HCT116 (cell line): Measurements from ENCODE around the gene AP1M1. TPM values are rescaled to one million over a fixed set of nuclear protein-coding genes. Genes with fewer than 3 reads are reported as not detected.

ENCODE experiments used
- ATAC-seq: fragments of 200-7000 bp; cut with Tn5 transposase; 2 replicates; pipeline ENCODE4 v1.9.1; 2020; ENCODE audit warnings: mild to moderate bottlenecking, moderate library complexity
- BruUV-seq: library from RNA; stranded (reverse); fragments of 400-500 nt; replicated peaks from 2 replicates; lab custom pipeline; 2021; lab: Mats Ljungman, UMichigan
- CTCF ChIA-PET: fragments of 300-600 bp; sonication (Branson Sonifier 250); formaldehyde crosslinking; loops from one replicate; lab custom pipeline; 2021; ENCODE audit warnings: antibody characterized with exemption; lab: Charles Lee
- POLR2A ChIA-PET: fragments of 300-600, 350-600 bp; sonication (Branson Sonifier 250); formaldehyde crosslinking; loops from one replicate; lab custom pipeline; 2021; ENCODE audit warnings: antibody characterized with exemption; lab: Charles Lee
- RAD21 ChIA-PET, 2 experiments: fragments of 300-600 bp; sonication (Branson Sonifier 250); formaldehyde crosslinking; loops; one replicate each; lab custom pipeline; 2023; ENCODE audit warnings: low total read pairs in 2 of 2; ENCODE audit not compliant: uncharacterized antibody in 2 of 2, unreplicated experiment in 2 of 2, low non-redundant PET in 1 of 2; lab: Charles Lee
- DNase-seq: peaks from one replicate; pipeline ENCODE4 v3.0.0-alpha.2; 2010; ENCODE audit warnings: low read depth, low spot score
- H2AFZ ChIP-seq: fragments of 200-600 bp; shearing (Covaris generic), sonication (generic); 2 replicates; pipeline ENCODE4 v1.6.1; 2017; ENCODE audit warnings: low read depth, mixed run types, mixed read lengths, antibody characterized with exemption, low read length; ENCODE audit not compliant: poor library complexity, severe bottlenecking
- H3K27ac ChIP-seq: 2 replicates; pipeline ENCODE4 v1.5.1; 2012; ENCODE audit warnings: low read depth, low read length
- H3K27me3 ChIP-seq: fragments of 200-600 bp; sonication (generic); 2 replicates; pipeline ENCODE4 v1.6.1; 2016; ENCODE audit warnings: mixed run types, low read length, mixed read lengths; ENCODE audit not compliant: insufficient read depth
- H3K36me3 ChIP-seq, 2 experiments: fragments of 200-500 bp in 1 of 2; fragments of 200-600 bp in 1 of 2; sonication (Bioruptor generic) in 1 of 2; sonication (generic) in 1 of 2; 2 replicates each; pipeline versions ENCODE4 v1.5.1 to v1.6.1; 2014 to 2016; ENCODE audit warnings: low read length in 2 of 2, inconsistent platforms in 1 of 2, mixed read lengths in 1 of 2, mixed run types in 1 of 2; ENCODE audit not compliant: insufficient read depth in 2 of 2, control insufficient read depth in 1 of 2
- H3K4me1 ChIP-seq, 2 experiments: fragments of 200-600 bp in 1 of 2; sonication (generic) in 1 of 2; 2 replicates each; pipeline versions ENCODE4 v1.5.1 to v1.6.1; 2012 to 2017; ENCODE audit warnings: low read length in 2 of 2, inconsistent platforms in 1 of 2, mild to moderate bottlenecking in 1 of 2, mixed read lengths in 1 of 2, mixed run types in 1 of 2, moderate library complexity in 1 of 2; ENCODE audit not compliant: insufficient read depth in 2 of 2, control insufficient read depth in 1 of 2
- H3K4me2 ChIP-seq: fragments of 200-600 bp; sonication (generic); 2 replicates; pipeline ENCODE4 v1.6.1; 2017; ENCODE audit warnings: mixed run types, low read length, mixed read lengths
- H3K4me3 ChIP-seq, 2 experiments: fragments of 200-600 bp in 1 of 2; sonication (generic) in 1 of 2; replicated peaks in 1 of 2; 2 replicates each; pipeline ENCODE4 v1.5.1; 2011 to 2016; ENCODE audit warnings: low read length in 2 of 2, control low read depth in 1 of 2, low read depth in 1 of 2, mild to moderate bottlenecking in 1 of 2, mixed read lengths in 1 of 2, mixed run types in 1 of 2
- H3K79me2 ChIP-seq: fragments of 200-600 bp; sonication (generic); 2 replicates; pipeline ENCODE4 v1.6.1; 2017; ENCODE audit warnings: mild to moderate bottlenecking, mixed run types, low read length, moderate library complexity, mixed read lengths; ENCODE audit not compliant: insufficient read depth
- H3K9ac ChIP-seq: fragments of 200-600 bp; sonication (generic); 2 replicates; pipeline ENCODE4 v1.6.1; 2016; ENCODE audit warnings: low read length, mixed read lengths
- H3K9me2 ChIP-seq: fragments of 200-600 bp; sonication (generic), shearing (Covaris generic); 2 replicates; pipeline ENCODE4 v1.6.1; 2017; ENCODE audit warnings: mixed run types, mild to moderate bottlenecking, moderate library complexity; ENCODE audit not compliant: insufficient read depth
- H3K9me3 ChIP-seq, 2 experiments: fragments of 200-500 bp in 1 of 2; fragments of 200-600 bp in 1 of 2; sonication (Bioruptor generic) in 1 of 2; sonication (generic) in 1 of 2; 2 replicates each; pipeline ENCODE4 v1.6.1; 2014 to 2017; ENCODE audit warnings: low read length in 2 of 2, mixed read lengths in 2 of 2, inconsistent platforms in 1 of 2, low read depth in 1 of 2, mild to moderate bottlenecking in 1 of 2, mixed run types in 1 of 2, moderate library complexity in 1 of 2; ENCODE audit not compliant: control insufficient read depth in 1 of 2, insufficient read depth in 1 of 2
- H4K20me1 ChIP-seq: fragments of 200-600 bp; sonication (generic), shearing (Covaris generic); 2 replicates; pipeline ENCODE4 v1.6.1; 2017; ENCODE audit warnings: mixed run types, mild to moderate bottlenecking, moderate library complexity; ENCODE audit not compliant: insufficient read depth
- CBX3 ChIP-seq: IDR thresholded peaks from 2 replicates; pipeline ENCODE4 v1.6.1; 2012; ENCODE audit warnings: low read depth
- CEBPB ChIP-seq: IDR thresholded peaks from 2 replicates; pipeline ENCODE4 v1.6.1; 2012; ENCODE audit warnings: low read depth
- CTCF ChIP-seq, 3 experiments: fragments of 200-600 bp in 1 of 3; sonication (generic) in 1 of 3; IDR thresholded peaks in 2 of 3; conservative IDR thresholded peaks in 1 of 3; 2 replicates each; pipeline ENCODE4 v1.5.1; 2012 to 2017; ENCODE audit warnings: low read depth in 2 of 3, low read length in 2 of 3, antibody characterized with exemption in 1 of 3, borderline replicate concordance in 1 of 3, control low read depth in 1 of 3, mild to moderate bottlenecking in 1 of 3, mixed read lengths in 1 of 3, mixed run types in 1 of 3, moderate library complexity in 1 of 3; ENCODE audit not compliant: insufficient read depth in 1 of 3
- EGR1 ChIP-seq: IDR thresholded peaks from 2 replicates; pipeline ENCODE4 v1.6.1; 2012; ENCODE audit warnings: low read depth
- EZH2 ChIP-seq: fragments of 200-600 bp; sonication (generic); IDR thresholded peaks from 2 replicates; pipeline ENCODE4 v1.6.1; 2017; ENCODE audit warnings: antibody characterized with exemption, mixed run types
- FOSL1 ChIP-seq: IDR thresholded peaks from 2 replicates; pipeline ENCODE4 v1.6.1; 2012; ENCODE audit warnings: low read depth
- POLR2A ChIP-seq: IDR thresholded peaks from 2 replicates; pipeline ENCODE4 v1.7.0; 2011; ENCODE audit warnings: borderline replicate concordance; ENCODE audit not compliant: insufficient read depth, insufficient read length; ENCODE audit errors: extremely low read depth
- POLR2AphosphoS5 ChIP-seq: IDR thresholded peaks from 2 replicates; pipeline ENCODE4 v1.6.1; 2011; ENCODE audit warnings: mild to moderate bottlenecking, low read depth, low read length, moderate library complexity
- RAD21 ChIP-seq: IDR thresholded peaks from 2 replicates; pipeline ENCODE4 v1.6.1; 2012; ENCODE audit warnings: low read depth, mild to moderate bottlenecking
- SP1 ChIP-seq: IDR thresholded peaks from 2 replicates; pipeline ENCODE4 v1.6.1; 2012; ENCODE audit warnings: low read depth
- ZFX ChIP-seq: fragments of 450-650 bp; IDR thresholded peaks from 2 replicates; pipeline ENCODE4 v1.6.1; 2017
- ZNF274 ChIP-seq: fragments of 200-500 bp; sonication (Bioruptor generic); IDR thresholded peaks from 2 replicates; pipeline ENCODE4 v1.6.1; 2014; ENCODE audit warnings: mild to moderate bottlenecking, low read depth, low read length, inconsistent platforms
- intact Hi-C: fragments of 100-400 bp; cut with micrococcal nuclease; formaldehyde crosslinking; loops from 2 replicates; pipeline ENCODE4 v1.10.0; 2022
- total RNA-seq: library from RNA; stranded (reverse); gene quantifications from one replicate; pipeline ENCODE4 v1.2.1, GENCODE V29; 2021; ENCODE audit not compliant: unreplicated experiment
- TF ChIP-seq, protein P1 (sequence below): IDR thresholded peaks from 2 replicates; pipeline ENCODE4 v1.6.1; 2011; ENCODE audit warnings: mild to moderate bottlenecking, low read length, moderate library complexity; ENCODE audit not compliant: insufficient replicate concordance; ENCODE audit errors: extremely low read depth

The AP1M1 gene
- total RNA-seq, 1 experiment from 2014 or later = 50.0 TPM

DNA sequence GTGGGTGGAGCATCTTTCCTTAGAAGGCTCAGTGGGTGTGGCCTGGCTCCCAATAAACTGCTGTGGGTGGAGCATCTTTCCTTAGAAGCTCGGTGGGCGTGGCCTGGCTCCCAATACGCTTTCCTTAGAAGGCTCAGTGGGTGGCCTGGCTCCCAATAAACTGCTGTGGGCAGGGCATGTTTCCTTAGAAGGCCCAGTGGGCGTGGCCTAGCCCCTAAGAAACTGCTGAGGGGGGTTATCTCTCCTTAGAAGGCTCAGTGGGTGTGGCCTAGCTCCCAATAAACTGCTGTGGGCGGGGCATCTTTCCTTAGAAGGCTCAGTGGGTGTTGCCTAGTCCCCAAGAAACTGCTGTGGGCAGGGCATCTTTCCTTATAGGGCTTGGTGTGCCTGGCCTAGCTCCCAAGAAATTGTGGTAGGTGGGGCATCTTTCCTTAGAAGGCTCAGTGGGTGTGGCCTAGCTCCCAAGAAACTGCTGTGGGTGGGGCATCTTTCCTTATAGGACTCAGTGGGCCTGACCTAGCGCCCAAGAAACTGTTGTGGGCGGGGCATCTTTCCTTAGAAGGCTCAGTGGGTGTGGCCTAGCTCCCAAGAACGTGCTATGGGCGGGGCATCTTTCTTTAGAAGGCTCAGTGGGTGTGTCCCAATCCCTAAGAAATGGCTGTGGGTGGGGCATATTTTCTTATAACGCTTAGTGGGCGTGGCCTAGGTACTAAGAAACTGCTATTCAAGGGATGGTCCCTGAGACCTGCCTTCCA is 44.0 kb upstream of the AP1M1 start:
- ChIA-PET RAD21 (no interaction called here), CTCF (no interaction called here), POLR2A (no interaction called here)
- no TSS peak for BruUV-seq
- DNase-seq (peak; percentile 36), ATAC-seq (peak; percentile 69)
- Histone ChIP-seq H3K9me3 (no peaks in the 10 kb centered on the region), H3K79me2 (no peaks in the 10 kb centered on the region), H4K20me1 (no peaks in the 10 kb centered on the region), H3K4me1 (peaks cover 0 to 17% of the 10 kb centered on the region in 2 experiments; a peak in 1 of 4 replicates), H3K4me3 (no peak overlapping the region), H3K4me2 (no peak overlapping the region), H3K36me3 (peaks cover 18 to 24% of the 10 kb centered on the region in 2 experiments), H2AFZ (no peak overlapping the region), H3K9me2 (no peaks in the 10 kb centered on the region), H3K9ac (no peak overlapping the region), H3K27me3 (no peaks in the 10 kb centered on the region), H3K27ac (no peak overlapping the region)
- TF ChIP-seq POLR2AphosphoS5 = no peak
- no peak for TF ChIP-seq POLR2A
- no peak for TF ChIP-seq CTCF (IDR thresholded peaks at IDR 0.05 in 2 of 3, conservative IDR thresholded peaks at IDR 0.05 in 1 of 3; ENCODE audit: borderline replicate concordance in 1 of 3, insufficient read depth in 1 of 3, low read depth in 2 of 3, low read length in 2 of 3)
- intact Hi-C loops = no loop called here

DNA sequence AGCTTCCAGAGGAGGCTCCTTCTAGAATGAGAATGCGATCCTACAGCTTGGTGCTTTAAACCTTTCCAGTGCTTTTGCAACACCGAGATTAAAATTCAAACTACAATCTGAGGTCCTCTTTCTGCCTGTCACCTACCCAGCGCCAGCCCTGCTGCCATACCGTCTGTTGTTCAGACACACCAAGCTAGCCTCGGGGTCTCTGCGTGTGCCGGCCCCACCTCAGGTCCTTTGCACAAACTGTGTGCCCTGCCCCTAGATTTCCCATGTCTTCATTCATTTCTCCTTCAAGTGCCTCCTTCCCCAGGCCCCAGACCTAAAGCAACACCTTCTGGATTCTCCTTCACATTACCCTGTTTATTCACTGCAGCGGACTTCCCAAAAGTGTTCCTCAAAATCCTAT is 43.2 kb upstream of the AP1M1 start:
- H3K4me3 ChIP-seq = no peak overlapping the region
- no peaks in the 10 kb centered on the region for H3K9me3 ChIP-seq
- no TSS peak for BruUV-seq
- H2AFZ ChIP-seq = no peak overlapping the region
- no peaks in the 10 kb centered on the region for H4K20me1 ChIP-seq
- no peak overlapping the region for H3K27ac ChIP-seq
- ATAC-seq (no peak), DNase-seq (no peak)
- peaks cover 4 to 24% of the 10 kb centered on the region in 2 experiments; a peak in 3 of 4 replicates for H3K4me1 ChIP-seq
- ChIA-PET CTCF (no interaction called here), POLR2A (no interaction called here), RAD21 (no interaction called here)
- H3K36me3 ChIP-seq = peaks cover 18 to 24% of the 10 kb centered on the region in 2 experiments
- no peak overlapping the region for H3K4me2 ChIP-seq
- no peak overlapping the region for H3K9ac ChIP-seq
- intact Hi-C loops = no loop called here
- H3K79me2 ChIP-seq = no peaks in the 10 kb centered on the region
- no peaks in the 10 kb centered on the region for H3K9me2 ChIP-seq
- H3K27me3 ChIP-seq = no peaks in the 10 kb centered on the region
- TF ChIP-seq RAD21 (no peak), ZNF274 (no peak), CEBPB (no peak), FOSL1 (no peak), EGR1 (no peak), ZFX (no peak), CBX3 (no peak), EZH2 (no peak), SP1 (no peak), POLR2AphosphoS5 (no peak), POLR2A (no peak)
- TF ChIP-seq, protein P1, sequence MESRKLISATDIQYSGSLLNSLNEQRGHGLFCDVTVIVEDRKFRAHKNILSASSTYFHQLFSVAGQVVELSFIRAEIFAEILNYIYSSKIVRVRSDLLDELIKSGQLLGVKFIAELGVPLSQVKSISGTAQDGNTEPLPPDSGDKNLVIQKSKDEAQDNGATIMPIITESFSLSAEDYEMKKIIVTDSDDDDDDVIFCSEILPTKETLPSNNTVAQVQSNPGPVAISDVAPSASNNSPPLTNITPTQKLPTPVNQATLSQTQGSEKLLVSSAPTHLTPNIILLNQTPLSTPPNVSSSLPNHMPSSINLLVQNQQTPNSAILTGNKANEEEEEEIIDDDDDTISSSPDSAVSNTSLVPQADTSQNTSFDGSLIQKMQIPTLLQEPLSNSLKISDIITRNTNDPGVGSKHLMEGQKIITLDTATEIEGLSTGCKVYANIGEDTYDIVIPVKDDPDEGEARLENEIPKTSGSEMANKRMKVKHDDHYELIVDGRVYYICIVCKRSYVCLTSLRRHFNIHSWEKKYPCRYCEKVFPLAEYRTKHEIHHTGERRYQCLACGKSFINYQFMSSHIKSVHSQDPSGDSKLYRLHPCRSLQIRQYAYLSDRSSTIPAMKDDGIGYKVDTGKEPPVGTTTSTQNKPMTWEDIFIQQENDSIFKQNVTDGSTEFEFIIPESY = no peak
